PC-3 (cell line): ENCODE data around the gene TNFSF18. TPM values are rescaled to one million over a fixed set of nuclear protein-coding genes. Genes with fewer than 3 reads are reported as not detected.

Experiments
- ATAC-seq: fragments of 200-7000 bp; cut with Tn5 transposase; 2 replicates; pipeline ENCODE4 v1.9.1; 2020; ENCODE audit warnings: mild to moderate bottlenecking, moderate library complexity
- BruUV-seq: library from RNA; stranded (reverse); fragments of 400-500 nt; replicated peaks from 2 replicates; lab custom pipeline; 2021; lab: Mats Ljungman, UMichigan
- CTCF ChIA-PET: fragments of 300-600 bp; sonication (Branson Sonifier 250); formaldehyde crosslinking; loops from one replicate; lab custom pipeline; 2022; ENCODE audit warnings: antibody characterized with exemption; lab: Charles Lee
- POLR2A ChIA-PET: fragments of 300-600 bp; sonication (Branson Sonifier 250); formaldehyde crosslinking; loops from one replicate; lab custom pipeline; 2022; ENCODE audit warnings: antibody characterized with exemption; ENCODE audit not compliant: unreplicated experiment; lab: Charles Lee
- DNase-seq: peaks from one replicate; pipeline ENCODE4 v3.0.0-alpha.2; 2015
- H2AFZ ChIP-seq: fragments of 300-600 bp; sonication (generic); 2 replicates; pipeline ENCODE4 v1.6.0; 2016; ENCODE audit warnings: antibody characterized with exemption, low read length
- H3F3A ChIP-seq: fragments of 300-600 bp; sonication (generic); one replicate; pipeline ENCODE4 v1.6.0; 2017; ENCODE audit warnings: antibody characterized with exemption, low read length, control low read depth, mild to moderate bottlenecking; ENCODE audit not compliant: unreplicated experiment
- H3K27ac ChIP-seq: fragments of 300-600 bp; sonication (generic); 2 replicates; pipeline ENCODE4 v1.5.1; 2016; ENCODE audit warnings: mild to moderate bottlenecking, low read length
- H3K27me3 ChIP-seq: fragments of 300-600 bp; sonication (generic); 2 replicates; pipeline ENCODE4 v1.6.1; 2016; ENCODE audit warnings: low read length, mixed read lengths
- H3K36me3 ChIP-seq: fragments of 300-600 bp; sonication (generic); 2 replicates; pipeline ENCODE4 v1.6.1; 2016; ENCODE audit warnings: low read depth, mixed run types, low read length, mixed read lengths
- H3K4me1 ChIP-seq: fragments of 300-600 bp; sonication (generic); 2 replicates; pipeline ENCODE4 v1.5.1; 2016; ENCODE audit warnings: low read length; ENCODE audit not compliant: insufficient read depth
- H3K4me2 ChIP-seq: fragments of 300-600 bp; sonication (generic); 2 replicates; pipeline ENCODE4 v1.6.0; 2016; ENCODE audit warnings: low read length
- H3K4me3 ChIP-seq: fragments of 300-600 bp; sonication (generic); 2 replicates; pipeline ENCODE4 v1.5.1; 2016; ENCODE audit warnings: mild to moderate bottlenecking, low read length, mixed read lengths
- H3K79me2 ChIP-seq: fragments of 300-600 bp; sonication (generic); 2 replicates; pipeline ENCODE4 v1.6.1; 2017; ENCODE audit warnings: low read length, mixed read lengths
- H3K9ac ChIP-seq: fragments of 300-600 bp; sonication (generic); 2 replicates; pipeline ENCODE4 v1.6.0; 2016; ENCODE audit warnings: mild to moderate bottlenecking, low read length
- H3K9me2 ChIP-seq: fragments of 300-600 bp; sonication (generic); replicated peaks from 2 replicates; pipeline ENCODE4 v1.6.1; 2016; ENCODE audit warnings: mixed run types, low read length, mixed read lengths
- H3K9me3 ChIP-seq: fragments of 300-600 bp; sonication (generic); 2 replicates; pipeline ENCODE4 v1.6.1; 2016; ENCODE audit warnings: low read length, mixed read lengths
- H4K20me1 ChIP-seq: fragments of 300-600 bp; sonication (generic); 2 replicates; pipeline ENCODE4 v1.6.1; 2016; ENCODE audit warnings: low read length, mixed read lengths
- CTCF ChIP-seq: fragments of 300-600 bp; sonication (generic); conservative IDR thresholded peaks from 2 replicates; pipeline ENCODE4 v1.5.1; 2017; ENCODE audit warnings: antibody characterized with exemption, low read depth, mild to moderate bottlenecking, low read length
- EZH2 ChIP-seq: fragments of 300-600 bp; sonication (generic); IDR thresholded peaks from one replicate; pipeline ENCODE4 v1.6.1; 2017; ENCODE audit warnings: antibody characterized with exemption, mild to moderate bottlenecking, low read length; ENCODE audit not compliant: unreplicated experiment
- EZH2phosphoT487 ChIP-seq: fragments of 300-600 bp; sonication (generic); IDR thresholded peaks from 2 replicates; pipeline ENCODE4 v1.6.1; 2018; ENCODE audit warnings: mild to moderate bottlenecking, antibody characterized with exemption, low read length, borderline replicate concordance
- intact Hi-C: fragments of 100-400 bp; cut with micrococcal nuclease; formaldehyde crosslinking; loops from 2 replicates; pipeline ENCODE4 v1.9.0; 2023
- total RNA-seq: library from RNA; depleted of rRNA; stranded (reverse); fragments of >200 nt; gene quantifications from 2 replicates; pipeline ENCODE4 v1.2.3, GENCODE V29; 2014

Gene TNFSF18
- total RNA-seq, 1 experiment from 2014 or later, result 0.69 TPM

- DNase-seq (peak; percentile 92), ATAC-seq (no peak)
- Histone ChIP-seq H3K27me3 (no peaks in the 10 kb centered on the region), H3K4me2 (peak overlapping the region; percentile 24), H3K36me3 (no peaks in the 10 kb centered on the region), H3K27ac (no peak overlapping the region), H3K9me2 (no peaks in the 10 kb centered on the region), H4K20me1 (no peaks in the 10 kb centered on the region), H2AFZ (peak overlapping the region; percentile 0; the same call in 1 of the 2 replicates), H3K79me2 (no peaks in the 10 kb centered on the region), H3F3A (peaks cover 11% of the 10 kb centered on the region), H3K9me3 (no peaks in the 10 kb centered on the region), H3K4me3 (no peak overlapping the region), H3K4me1 (peaks cover 36% of the 10 kb centered on the region), H3K9ac (no peak overlapping the region)
- ChIA-PET CTCF (no interaction called here), POLR2A (no interaction called here)
- intact Hi-C loops, result loop anchor here (5.0 kb wide), 1 partner anchor 33 kb away; no protein-coding TSS in a partner anchor
- TF ChIP-seq CTCF, result no peak
- no peak for TF ChIP-seq EZH2
- no peak for TF ChIP-seq EZH2phosphoT487
- no TSS peak for BruUV-seq
Observed at GRCh38 chr1:173064011-173064410, 13.3 kb upstream of the TNFSF18 start.

GRCh38 chr1:173063171-173063570, 12.4 kb upstream of the TNFSF18 start:
- Histone ChIP-seq H3K36me3 (no peaks in the 10 kb centered on the region), H3K27me3 (no peaks in the 10 kb centered on the region), H3K9me2 (no peaks in the 10 kb centered on the region), H3K27ac (peak overlapping the region; percentile 43; the same call in 1 of the 2 replicates), H2AFZ (no peak overlapping the region), H3K4me3 (no peak overlapping the region), H3K4me1 (peaks cover 36% of the 10 kb centered on the region), H3K4me2 (peak overlapping the region; percentile 28), H3F3A (peaks cover 11% of the 10 kb centered on the region), H4K20me1 (no peaks in the 10 kb centered on the region), H3K9me3 (no peaks in the 10 kb centered on the region), H3K79me2 (no peaks in the 10 kb centered on the region), H3K9ac (no peak overlapping the region)
- intact Hi-C loops, result loop anchor here (2.0 to 5.0 kb wide), 2 partner anchors 34 to 316 kb away; no protein-coding TSS in a partner anchor
- no peak for TF ChIP-seq CTCF
- ATAC-seq (no peak), DNase-seq (no peak)
- CTCF ChIA-PET, result interaction anchor here (0.7 kb wide), 1 partner anchor 134 kb away, joined by 3 read pairs; no protein-coding TSS in a partner anchor
- POLR2A ChIA-PET, result interaction anchor here (0.6 kb wide), 1 partner anchor 103 kb away, joined by 3 read pairs; no protein-coding TSS in a partner anchor
- no TSS peak for BruUV-seq
